HG03139 (cell line): ENCODE measurements around the gene AQR.

ENCODE experiments used
- ATAC-seq: cut with Tn5 transposase; IDR thresholded peaks from one replicate; pipeline ENCODE4 v1.9.1; 2021; ENCODE audit not compliant: unreplicated experiment

AQR gene

DNA sequence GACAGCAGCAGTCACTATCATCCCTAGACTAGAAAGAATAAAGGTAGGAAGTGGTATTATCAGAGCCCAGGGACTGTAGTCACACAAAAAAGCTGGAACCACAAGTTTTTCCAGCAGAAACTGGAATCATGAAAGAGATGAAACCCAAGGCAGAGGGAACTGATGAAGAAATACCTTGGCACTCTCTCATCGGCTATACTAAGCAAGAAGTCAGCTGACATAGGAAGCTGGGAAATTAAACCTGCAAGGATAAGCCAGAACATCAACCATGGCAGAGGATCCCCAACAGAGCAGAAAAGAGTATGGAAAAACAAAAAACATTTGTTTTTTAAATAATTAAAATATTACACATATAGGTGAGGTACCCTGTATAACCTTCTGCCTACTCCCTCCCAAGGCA is 86.5 kb downstream of the AQR start:
- no peak for ATAC-seq

DNA sequence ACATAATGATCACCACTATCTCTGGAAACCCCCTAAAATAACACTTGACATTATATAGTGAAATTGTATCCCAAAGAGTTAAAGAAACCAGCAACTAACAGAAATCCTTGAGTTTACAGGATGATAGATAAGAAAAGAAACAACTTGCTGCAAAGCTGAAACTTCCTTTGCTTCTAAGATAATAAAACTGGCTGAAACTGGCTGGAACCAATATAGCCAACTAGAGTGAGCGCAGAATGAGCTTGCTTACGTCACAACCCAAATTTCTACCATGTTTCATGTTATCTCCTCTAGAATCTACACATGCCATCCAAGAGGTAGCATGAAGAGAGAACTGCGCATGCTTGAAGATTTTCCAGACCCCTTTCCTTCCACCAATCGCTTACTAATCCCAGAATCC is 90.4 kb downstream of the AQR start:
- ATAC-seq = no peak

DNA sequence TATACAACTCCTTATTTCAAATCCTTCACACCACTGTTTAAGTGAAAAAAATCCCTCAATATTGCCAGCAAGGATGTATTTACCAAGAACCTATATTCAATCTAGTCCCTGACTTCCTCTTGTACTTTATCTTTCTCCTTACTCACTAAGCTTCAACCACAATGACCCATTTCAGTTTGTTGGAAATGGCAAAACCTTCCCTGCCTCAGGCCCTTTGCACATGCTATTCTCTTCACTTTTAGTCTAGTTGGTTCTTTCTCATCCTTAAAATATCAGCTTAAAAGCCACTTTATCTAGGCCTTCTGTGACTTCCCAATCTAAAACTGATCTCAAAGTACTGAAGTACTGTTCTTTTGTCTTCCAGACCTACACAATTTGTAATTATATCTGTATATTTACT is 92.9 kb downstream of the AQR start:
- ATAC-seq = no peak

DNA sequence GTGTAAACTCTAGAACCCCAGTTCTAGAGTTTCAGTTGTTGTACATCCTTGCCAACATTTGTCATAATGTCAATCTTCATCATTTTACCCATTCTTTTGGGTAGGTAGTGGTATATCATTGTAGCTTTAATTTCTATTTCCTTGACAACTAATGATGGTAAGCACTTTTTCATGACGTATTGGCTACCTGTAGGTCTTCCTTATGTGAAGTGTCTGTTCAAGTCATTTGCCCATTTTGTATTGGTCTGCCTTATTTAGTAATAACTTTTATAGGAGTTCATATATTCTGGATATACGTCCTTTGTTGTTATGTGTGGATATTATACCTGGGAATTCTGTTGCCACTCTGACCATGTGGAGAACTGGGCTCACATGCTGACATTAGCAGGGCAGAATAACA is 100.4 kb downstream of the AQR start:
- no peak for ATAC-seq

DNA sequence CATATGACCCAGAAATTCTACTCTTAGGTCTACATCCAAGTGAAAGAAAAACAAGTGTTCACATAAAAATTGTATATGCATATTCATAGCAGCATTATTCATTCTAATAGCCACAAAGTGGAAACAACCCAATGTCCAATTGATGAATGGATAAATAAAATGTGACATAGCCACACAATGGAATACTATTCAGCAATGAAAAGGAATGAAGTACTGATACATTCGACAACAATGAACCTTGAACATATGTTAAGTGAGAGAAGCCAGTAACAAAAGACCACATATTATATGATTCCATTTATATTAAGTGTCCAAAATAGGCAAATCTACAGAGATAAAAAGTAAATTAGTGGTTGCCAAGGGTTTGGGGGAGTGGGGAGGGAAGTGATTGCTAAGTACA is 104.0 kb downstream of the AQR start:
- ATAC-seq = no peak

GRCh38 chr15:34861214-34861613 is 108.3 kb downstream of the AQR start:
- no peak for ATAC-seq

- no peak for ATAC-seq
These were observed 113.6 kb downstream of the AQR start for GRCh38 chr15:34855893-34856292.

DNA sequence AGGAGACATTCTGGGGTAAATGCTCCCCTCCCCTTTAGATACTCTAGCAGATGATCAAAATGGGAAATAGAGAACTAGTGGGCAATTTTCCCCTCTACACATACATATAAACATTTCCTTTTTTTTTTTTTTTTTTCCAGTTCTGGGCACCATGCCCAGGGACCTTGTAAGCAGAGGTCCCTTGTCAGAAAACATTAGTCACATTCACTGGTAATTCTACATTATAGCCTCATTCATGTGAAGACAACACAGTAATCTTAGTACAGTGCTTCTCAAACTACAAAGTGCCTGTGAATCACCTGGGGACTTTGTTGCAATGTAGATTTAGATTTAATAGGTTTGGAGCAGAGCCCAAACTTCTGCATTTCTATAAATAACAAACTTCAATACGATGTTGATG is 114.1 kb downstream of the AQR start:
- ATAC-seq = no peak

DNA sequence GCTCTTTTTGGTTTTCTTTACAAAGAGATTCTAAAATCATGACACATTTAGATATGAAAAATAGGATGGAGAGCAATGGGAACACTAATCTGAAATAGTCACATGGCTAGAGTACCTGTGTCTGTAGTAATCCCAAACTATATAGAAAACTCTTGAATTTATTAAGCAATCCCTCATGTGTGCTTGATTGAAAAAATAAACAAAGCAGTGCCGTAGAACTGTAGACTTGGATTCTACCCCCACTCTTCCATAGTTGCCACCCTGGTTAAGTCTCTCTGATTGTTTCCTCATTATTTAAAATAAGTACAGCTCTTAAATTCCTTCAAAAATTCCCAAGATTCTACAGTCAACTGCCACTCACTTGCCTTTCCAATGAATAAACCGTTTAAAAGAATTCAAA is 115.3 kb downstream of the AQR start:
- no peak for ATAC-seq

DNA sequence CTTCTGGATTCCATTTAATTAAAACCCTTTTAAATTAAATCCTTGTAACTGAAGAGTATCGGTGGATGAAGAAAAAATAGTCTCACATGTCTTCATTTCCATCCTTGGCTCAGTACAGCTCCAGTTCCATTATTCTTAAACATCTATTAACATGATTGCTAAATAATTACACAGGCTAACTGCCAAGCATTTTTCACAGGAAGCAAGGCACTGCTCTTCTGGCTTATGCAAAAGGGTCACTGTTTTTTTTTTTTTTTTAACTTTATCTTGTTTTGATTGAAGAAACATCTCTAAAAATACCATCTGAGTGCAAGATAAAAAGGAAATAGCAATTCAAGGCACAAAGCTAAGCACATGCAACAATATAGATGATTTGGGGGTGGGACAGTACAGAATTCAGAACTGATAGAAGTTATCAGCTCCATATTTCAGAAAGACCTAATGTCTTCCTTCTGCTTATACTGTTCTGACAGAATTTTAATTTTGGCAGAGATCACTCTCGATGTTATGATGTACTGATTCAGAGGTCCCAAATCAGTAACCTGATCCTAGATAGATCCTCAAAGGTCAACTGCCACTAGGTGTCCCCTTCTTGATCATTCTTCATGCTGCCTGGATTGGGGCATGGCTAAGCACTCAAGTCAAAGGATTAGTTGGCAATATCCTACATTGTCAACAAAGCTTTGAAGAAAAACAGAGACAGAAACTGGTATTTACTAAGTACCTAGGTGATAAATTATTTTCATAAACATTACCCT is 116.4 kb downstream of the AQR start:
- no peak for ATAC-seq

DNA sequence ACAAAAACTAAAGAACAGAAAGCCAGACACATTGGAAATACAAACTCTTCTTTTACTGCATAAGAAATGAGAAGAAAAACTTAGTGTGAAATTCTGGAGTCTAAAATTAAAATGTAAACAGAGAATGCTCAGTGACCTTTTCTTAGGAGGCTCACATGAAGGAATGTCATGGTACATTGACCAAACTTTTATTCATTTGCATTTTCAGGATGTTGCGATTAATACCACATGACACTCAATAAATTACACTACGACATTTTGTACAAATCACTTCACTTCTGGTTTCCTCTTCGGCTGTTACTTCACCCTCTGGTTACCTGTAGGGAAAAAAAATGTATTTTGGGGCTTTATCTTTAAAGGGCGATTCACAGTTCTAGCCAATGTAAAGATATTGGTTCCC is 117.8 kb downstream of the AQR start:
- no peak for ATAC-seq

DNA sequence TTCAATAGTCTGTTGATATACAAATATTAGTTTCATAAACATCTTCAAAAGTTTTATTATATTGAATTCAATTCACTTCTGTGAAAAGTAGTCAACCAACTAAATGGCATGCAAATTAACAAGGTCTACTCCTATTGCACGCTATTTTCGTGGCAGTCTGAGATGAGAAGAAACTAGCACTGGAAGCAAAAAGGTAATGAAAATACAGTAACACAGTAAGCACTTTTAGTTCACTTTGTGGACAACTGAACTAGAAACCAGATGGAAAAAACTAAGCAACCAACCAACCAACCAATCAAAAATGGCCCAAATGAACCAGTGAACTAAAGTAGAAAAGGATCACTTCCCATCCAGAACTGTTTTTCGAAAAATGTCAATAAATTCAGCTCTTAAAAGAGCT is 118.5 kb downstream of the AQR start:
- ATAC-seq = no peak

GRCh38 chr15:34850121-34850520 is 119.4 kb downstream of the AQR start:
- ATAC-seq = no peak

DNA sequence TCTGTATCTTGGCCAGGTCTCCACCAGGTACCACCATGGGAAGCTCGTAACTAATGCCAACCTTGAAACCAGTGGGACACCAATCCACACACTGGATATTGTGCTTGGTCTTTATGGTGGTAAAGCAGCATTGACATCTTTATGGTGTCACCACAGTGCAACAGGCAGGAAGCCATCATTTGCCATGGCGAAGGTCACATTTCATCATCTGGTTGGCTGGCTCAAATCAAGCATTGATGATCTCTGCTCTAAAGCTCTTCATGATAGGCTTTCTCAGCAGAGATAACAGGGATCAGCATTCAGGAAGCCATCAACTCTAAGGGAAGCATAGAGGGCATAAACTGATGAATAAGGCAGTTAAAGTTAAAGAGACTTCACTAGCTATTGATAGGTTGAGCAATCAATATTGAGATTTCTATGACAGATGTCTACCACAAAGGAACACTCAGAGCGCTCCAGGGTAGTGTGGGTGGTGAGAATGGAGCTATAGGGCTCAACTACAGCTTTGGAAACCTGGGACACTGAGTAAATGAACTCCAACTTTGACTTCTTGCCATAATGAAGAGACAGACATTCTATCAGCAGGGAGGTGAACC is 120.1 kb downstream of the AQR start:
- no peak for ATAC-seq

GRCh38 chr15:34847598-34847997 is 121.9 kb downstream of the AQR start:
- no peak for ATAC-seq

GRCh38 chr15:34841262-34841725 is 128.2 kb downstream of the AQR start:
- ATAC-seq = no peak

GRCh38 chr15:34838282-34838681 is 131.3 kb downstream of the AQR start:
- ATAC-seq = no peak

- ATAC-seq = no peak
These were observed 132.1 kb downstream of the AQR start for GRCh38 chr15:34837246-34838016.

DNA sequence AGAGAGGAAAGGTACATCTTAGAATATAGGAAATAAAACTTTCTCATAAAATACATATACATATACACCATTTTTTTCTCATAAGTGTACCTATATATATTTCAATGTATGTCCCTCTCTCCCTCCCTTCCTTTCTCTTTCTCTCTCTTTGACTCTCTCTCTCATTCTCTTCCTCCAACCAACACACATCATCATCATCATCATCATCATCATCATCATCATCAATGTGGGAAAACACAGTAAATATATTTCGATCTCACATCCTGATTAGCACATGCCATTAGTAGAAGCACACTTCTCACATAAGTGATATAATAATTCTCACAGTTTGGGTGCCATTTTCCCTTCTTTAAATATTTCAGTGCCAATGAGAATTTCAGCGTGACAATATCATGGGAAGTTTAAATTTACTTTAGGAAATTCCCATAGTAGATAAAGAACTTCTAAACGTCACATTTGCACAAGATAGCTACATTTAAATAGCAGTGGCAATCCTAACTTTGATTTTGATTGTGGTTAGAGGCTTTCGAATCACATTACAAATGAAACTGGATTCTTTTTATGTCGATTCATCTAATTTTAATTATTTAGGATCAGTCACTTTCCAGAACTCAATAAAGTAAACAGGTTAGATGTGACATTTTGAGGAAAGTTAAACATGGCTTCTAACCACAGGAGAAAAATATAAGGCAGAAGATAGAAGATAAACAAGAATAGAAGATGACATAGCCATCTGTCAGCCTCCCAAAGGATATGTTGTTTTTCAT is 141.2 kb downstream of the AQR start:
- ATAC-seq = no peak

GRCh38 chr15:34821831-34822230 is 147.7 kb downstream of the AQR start:
- no peak for ATAC-seq

DNA sequence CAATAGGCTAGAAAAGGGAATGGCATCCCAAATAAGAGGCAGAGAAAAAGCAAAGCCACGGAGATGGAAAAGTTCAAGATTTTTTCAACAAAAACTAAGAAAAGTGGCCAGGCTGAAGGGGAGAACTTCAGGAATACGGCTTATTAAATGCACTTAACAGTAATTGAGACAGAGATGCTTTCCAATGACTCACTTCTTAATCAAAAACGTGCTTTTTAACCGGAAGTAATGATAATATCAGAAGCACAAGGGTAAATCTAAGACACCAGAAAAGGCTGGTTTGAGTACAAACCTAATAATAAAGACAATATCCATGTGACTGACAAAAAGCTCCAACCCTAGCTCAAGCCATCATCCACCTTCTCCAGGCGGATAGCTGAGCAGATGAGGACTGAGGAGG is 149.4 kb downstream of the AQR start:
- ATAC-seq = no peak
